Panc1 (cell line): ENCODE data around the gene LKAAEAR1. TPM values are rescaled to one million over a fixed set of nuclear protein-coding genes. Genes with fewer than 3 reads are reported as not detected.

Experiments used
- ATAC-seq: fragments of 200-7000 bp; cut with Tn5 transposase; 2 replicates; pipeline ENCODE4 v1.9.1; 2020; ENCODE audit warnings: mild to moderate bottlenecking, moderate library complexity
- BruUV-seq: library from RNA; stranded (reverse); fragments of 400-500 nt; replicated peaks from 2 replicates; lab custom pipeline; 2021; lab: Mats Ljungman, UMichigan
- CTCF ChIA-PET: fragments of 300-600 bp; sonication (Branson Sonifier 250); formaldehyde crosslinking; loops from one replicate; lab custom pipeline; 2022; ENCODE audit warnings: antibody characterized with exemption; lab: Charles Lee
- POLR2A ChIA-PET: fragments of 300-600 bp; sonication (Branson Sonifier 250); formaldehyde crosslinking; loops from one replicate; lab custom pipeline; 2022; ENCODE audit warnings: antibody characterized with exemption; lab: Charles Lee
- DNase-seq: peaks from one replicate; pipeline ENCODE4 v3.0.0-alpha.2; 2010; ENCODE audit warnings: low read depth, low spot score
- H3K27ac ChIP-seq: 2 replicates; pipeline ENCODE4 v1.5.1; 2011; ENCODE audit warnings: mild to moderate bottlenecking, low read length, inconsistent platforms
- H3K27me3 ChIP-seq: fragments of 200-500 bp; sonication (Bioruptor generic); 2 replicates; pipeline ENCODE4 v1.6.0; 2014; ENCODE audit warnings: low read length, inconsistent platforms; ENCODE audit not compliant: control insufficient read depth, insufficient read depth
- H3K36me3 ChIP-seq: fragments of 200-500 bp; sonication (Bioruptor generic); 2 replicates; pipeline ENCODE4 v1.5.1; 2014; ENCODE audit warnings: inconsistent platforms, mild to moderate bottlenecking, low read length, moderate library complexity; ENCODE audit not compliant: control insufficient read depth, insufficient read depth
- H3K4me1 ChIP-seq: 2 replicates; pipeline ENCODE4 v1.5.1; 2011; ENCODE audit warnings: inconsistent platforms, mild to moderate bottlenecking, low read length, moderate library complexity; ENCODE audit not compliant: control insufficient read depth, insufficient read depth
- H3K4me3 ChIP-seq, 2 experiments: 2 replicates each; pipeline ENCODE4 v1.5.1; 2011 to 2012; ENCODE audit warnings: low read depth in 2 of 2, low read length in 2 of 2, mild to moderate bottlenecking in 2 of 2, inconsistent platforms in 1 of 2, moderate library complexity in 1 of 2
- H3K9me3 ChIP-seq: fragments of 200-500 bp; sonication (Bioruptor generic); 2 replicates; pipeline ENCODE4 v1.5.1; 2014; ENCODE audit warnings: low read depth, mild to moderate bottlenecking, inconsistent platforms, low read length, moderate library complexity; ENCODE audit not compliant: control insufficient read depth, insufficient read depth
- CTCF ChIP-seq: fragments of 450-650 bp; IDR thresholded peaks from 2 replicates; pipeline ENCODE4 v1.5.1; 2017; ENCODE audit warnings: mild to moderate bottlenecking
- POLR2AphosphoS5 ChIP-seq: IDR thresholded peaks from 2 replicates; pipeline ENCODE4 v1.6.1; 2012; ENCODE audit warnings: mild to moderate bottlenecking, low read depth, low read length, moderate library complexity
- REST ChIP-seq, 2 experiments: IDR thresholded peaks; 2 replicates each; pipeline ENCODE4 v1.6.1; 2011 to 2012; ENCODE audit warnings: low read depth in 2 of 2, control low read depth in 1 of 2, low read length in 1 of 2, mild to moderate bottlenecking in 1 of 2, moderate library complexity in 1 of 2; ENCODE audit not compliant: insufficient read depth in 1 of 2
- SIN3A ChIP-seq: IDR thresholded peaks from 2 replicates; pipeline ENCODE4 v1.6.1; 2012; ENCODE audit warnings: low read depth, mild to moderate bottlenecking, low read length, moderate library complexity, borderline replicate concordance; ENCODE audit not compliant: insufficient read depth
- TCF7L2 ChIP-seq: IDR thresholded peaks from 2 replicates; pipeline ENCODE4 v1.6.1; 2011; ENCODE audit warnings: mild to moderate bottlenecking, low read depth, low read length, inconsistent platforms
- in situ Hi-C: cut with HindIII; loops from 2 replicates; pipeline ENCODE4 v1.10.0; 2016; ENCODE audit warnings: low sequenced_read_pairs, low pct_unique_long_range_greater_than_20kb
- intact Hi-C: fragments of 100-400 bp; cut with micrococcal nuclease; formaldehyde crosslinking; loops from one replicate; pipeline ENCODE4 v1.10.0; 2022; ENCODE audit not compliant: unreplicated experiment
- total RNA-seq: library from RNA; stranded (reverse); gene quantifications from one replicate; pipeline ENCODE4 v1.2.1, GENCODE V29; 2021; ENCODE audit not compliant: unreplicated experiment

The LKAAEAR1 gene
- total RNA-seq, 1 experiment from 2014 or later: 0.67 TPM

- H3K36me3 ChIP-seq: no peaks in the 10 kb centered on the region
- peaks cover 10% of the 10 kb centered on the region for H3K4me1 ChIP-seq
- H3K9me3 ChIP-seq: no peaks in the 10 kb centered on the region
- DNase-seq (no peak), ATAC-seq (no peak)
- ChIA-PET POLR2A (no interaction called here), CTCF (interaction anchor here (0.6 kb wide), 1 partner anchor 20 kb away, joined by 3 read pairs; no protein-coding TSS in a partner anchor)
- no peaks in the 10 kb centered on the region for H3K27me3 ChIP-seq
- BruUV-seq: no TSS peak
- no peak overlapping the region for H3K27ac ChIP-seq
- no peak for TF ChIP-seq CTCF
- no peak for TF ChIP-seq SIN3A
- TF ChIP-seq TCF7L2: no peak
- TF ChIP-seq REST (IDR thresholded peaks at IDR 0.05; ENCODE audit: insufficient read depth in 1 of 2, low read depth in 2 of 2, low read length in 1 of 2): no peak
- no peak for TF ChIP-seq POLR2AphosphoS5
- in situ Hi-C loops (no loop called here), intact Hi-C loops (no loop called here)
- no peak overlapping the region for H3K4me3 ChIP-seq
These were observed 13.8 kb downstream of the LKAAEAR1 start for GRCh38 chr20:64070244-64070993.

GRCh38 chr20:64069614-64070243 is 14.5 kb downstream of the LKAAEAR1 start:
- no TSS peak for BruUV-seq
- CTCF ChIA-PET: no interaction called here
- DNase-seq (no peak), ATAC-seq (peak; percentile 68)
- intact Hi-C loops (no loop called here), in situ Hi-C loops (no loop called here)
- no peaks in the 10 kb centered on the region for H3K9me3 ChIP-seq
- H3K36me3 ChIP-seq: no peaks in the 10 kb centered on the region
- H3K27ac ChIP-seq: no peak overlapping the region
- TF ChIP-seq CTCF (peak; percentile 97), POLR2AphosphoS5 (no peak), TCF7L2 (no peak)
- peaks cover 15% of the 10 kb centered on the region for H3K4me1 ChIP-seq
- POLR2A ChIA-PET: no interaction called here
- no peak overlapping the region for H3K4me3 ChIP-seq
- H3K27me3 ChIP-seq: no peaks in the 10 kb centered on the region
